Parathyroid adenoma (tissue), 2 donors: ENCODE measurements around the gene PIGC.

Experiments
- H2AFZ ChIP-seq: fragments of 300-600 bp; sonication (generic); one replicate; pipeline ENCODE4 v1.7.0; 2017; ENCODE audit warnings: antibody characterized with exemption, mild to moderate bottlenecking
- H3K27ac ChIP-seq: fragments of 300-600 bp; sonication (generic); one replicate; pipeline ENCODE4 v1.7.0; 2017
- H3K27me3 ChIP-seq: fragments of 300-600 bp; sonication (generic); one replicate; pipeline ENCODE4 v1.7.0; 2017; ENCODE audit warnings: low read length; ENCODE audit not compliant: control insufficient read depth, insufficient read depth
- H3K36me3 ChIP-seq: fragments of 300-600 bp; sonication (generic); one replicate; pipeline ENCODE4 v1.7.0; 2017; ENCODE audit warnings: low read length; ENCODE audit not compliant: control insufficient read depth, insufficient read depth
- H3K4me1 ChIP-seq: fragments of 300-600 bp; sonication (generic); one replicate; pipeline ENCODE4 v1.7.0; 2017; ENCODE audit warnings: control low read depth
- H3K4me2 ChIP-seq: fragments of 300-600 bp; sonication (generic); one replicate; pipeline ENCODE4 v1.7.0; 2017; ENCODE audit warnings: low read length
- H3K4me3 ChIP-seq: fragments of 300-600 bp; sonication (generic); one replicate; pipeline ENCODE4 v1.7.0; 2017; ENCODE audit warnings: low read depth, low read length
- H3K79me2 ChIP-seq: fragments of 300-600 bp; sonication (generic); one replicate; pipeline ENCODE4 v1.7.0; 2017; ENCODE audit warnings: control low read depth
- H3K9ac ChIP-seq: fragments of 300-600 bp; sonication (generic); one replicate; pipeline ENCODE4 v1.7.0; 2017; ENCODE audit warnings: mild to moderate bottlenecking
- H3K9me3 ChIP-seq: fragments of 300-600 bp; sonication (generic); one replicate; pipeline ENCODE4 v1.7.0; 2017; ENCODE audit warnings: low read length; ENCODE audit not compliant: control insufficient read depth
- CTCF ChIP-seq: fragments of 300-600 bp; sonication (generic); IDR thresholded peaks from one replicate; pipeline ENCODE4 v1.7.0; 2017; ENCODE audit warnings: antibody characterized with exemption, mild to moderate bottlenecking
- donor health status: primary hyperparathyroidism.

Gene PIGC

GRCh38 chr1:172393354-172393753 is 50.5 kb downstream of the PIGC start:
- H3K9ac ChIP-seq = no peak overlapping the region
- no peaks in the 10 kb centered on the region for H3K79me2 ChIP-seq
- H3K4me1 ChIP-seq = peaks cover 9% of the 10 kb centered on the region
- H3K36me3 ChIP-seq = no peaks in the 10 kb centered on the region
- no peak overlapping the region for H3K4me3 ChIP-seq
- TF ChIP-seq CTCF = no peak
- no peaks in the 10 kb centered on the region for H3K9me3 ChIP-seq
- H3K27ac ChIP-seq = no peak overlapping the region
- no peaks in the 10 kb centered on the region for H3K27me3 ChIP-seq
- no peak overlapping the region for H3K4me2 ChIP-seq
- H2AFZ ChIP-seq = no peak overlapping the region

- H3K79me2 ChIP-seq = no peaks in the 10 kb centered on the region
- peaks cover 9% of the 10 kb centered on the region for H3K4me1 ChIP-seq
- H3K27me3 ChIP-seq = no peaks in the 10 kb centered on the region
- no peak overlapping the region for H3K27ac ChIP-seq
- no peaks in the 10 kb centered on the region for H3K36me3 ChIP-seq
- no peak overlapping the region for H2AFZ ChIP-seq
- no peak for TF ChIP-seq CTCF
- no peak overlapping the region for H3K4me3 ChIP-seq
- no peak overlapping the region for H3K9ac ChIP-seq
- H3K9me3 ChIP-seq = no peaks in the 10 kb centered on the region
- H3K4me2 ChIP-seq = no peak overlapping the region
These were observed 51.9 kb downstream of the PIGC start for GRCh38 chr1:172391976-172392375.
